ENCODE data around the gene USP32.
"Not testable (repeated sequence)": the region's sequence is repeated elsewhere in the genome, so short reads cannot be mapped to it uniquely, and the experiment has no call there.

The USP32 gene

GRCh38 chr17:60392042-60392844 lies at the start of gene USP32:
USP32 (minus strand) TSS chr17:60392133; CDS start chr17:60391939, 194 bp downstream.
- DNase-seq = peak; percentile 96

- DNase-seq = peak; percentile 16
Observed at GRCh38 chr17:60439501-60439900, 47.6 kb upstream of the USP32 start.

GRCh38 chr17:60436676-60437075 lies 44.7 kb upstream of the USP32 start:
- DNase-seq = no peak

- DNase-seq = peak; percentile 59
Observed at GRCh38 chr17:60435244-60436167, 43.6 kb upstream of the USP32 start.

- not testable (repeated sequence) for DNase-seq
Observed at GRCh38 chr17:60433021-60433997, 41.4 kb upstream of the USP32 start.

GRCh38 chr17:60430561-60430960 lies 38.6 kb upstream of the USP32 start:
- not testable (repeated sequence) for DNase-seq

GRCh38 chr17:60428491-60428890 lies 36.6 kb upstream of the USP32 start:
- not testable (repeated sequence) for DNase-seq

- DNase-seq = no peak
Observed at GRCh38 chr17:60426596-60426995, 34.7 kb upstream of the USP32 start.

GRCh38 chr17:60425626-60426025 lies 33.7 kb upstream of the USP32 start:
- DNase-seq = no peak

- DNase-seq = no peak
Observed at GRCh38 chr17:60423865-60424264, 31.9 kb upstream of the USP32 start.

GRCh38 chr17:60422162-60422665 lies 30.3 kb upstream of the USP32 start, which contains the start of gene CHCT1:
CHCT1 (plus strand) TSS chr17:60422489; CDS start chr17:60422593, 104 bp downstream.
- no peak for DNase-seq

- no peak for DNase-seq
Observed at GRCh38 chr17:60421273-60422161, 29.6 kb upstream of the USP32 start.

GRCh38 chr17:60419875-60420274 lies 27.9 kb upstream of the USP32 start:
- not testable (repeated sequence) for DNase-seq

GRCh38 chr17:60419003-60419402 lies 27.1 kb upstream of the USP32 start:
- not testable (repeated sequence) for DNase-seq

GRCh38 chr17:60416368-60416925 lies 24.5 kb upstream of the USP32 start:
- DNase-seq = no peak

GRCh38 chr17:60415146-60415545 lies 23.2 kb upstream of the USP32 start:
- DNase-seq = no peak

- DNase-seq = no peak
Observed at GRCh38 chr17:60412701-60413100, 20.8 kb upstream of the USP32 start.

GRCh38 chr17:60410001-60410400 lies 18.1 kb upstream of the USP32 start:
- no peak for DNase-seq

GRCh38 chr17:60406887-60407286 lies 15.0 kb upstream of the USP32 start:
- DNase-seq = no peak

- DNase-seq = no peak
Observed at GRCh38 chr17:60403962-60404361, 12.0 kb upstream of the USP32 start.

- no peak for DNase-seq
Observed at GRCh38 chr17:60403523-60403810, 11.5 kb upstream of the USP32 start.
